NCI-H446 (cell line): Measurements from ENCODE around the gene EEF1G.
A peak's percentile ranks its signal among the peaks of the same experiment; 100 is the strongest.
"Not testable (repeated sequence)": the region's sequence is repeated elsewhere in the genome, so short reads cannot be mapped to it uniquely, and the experiment has no call there.

Experiments used
- DNase-seq, 2 experiments: peaks; one replicate each; lab custom pipeline; 2025; lab: John Stamatoyannopoulos, UW

The EEF1G gene, protein sequence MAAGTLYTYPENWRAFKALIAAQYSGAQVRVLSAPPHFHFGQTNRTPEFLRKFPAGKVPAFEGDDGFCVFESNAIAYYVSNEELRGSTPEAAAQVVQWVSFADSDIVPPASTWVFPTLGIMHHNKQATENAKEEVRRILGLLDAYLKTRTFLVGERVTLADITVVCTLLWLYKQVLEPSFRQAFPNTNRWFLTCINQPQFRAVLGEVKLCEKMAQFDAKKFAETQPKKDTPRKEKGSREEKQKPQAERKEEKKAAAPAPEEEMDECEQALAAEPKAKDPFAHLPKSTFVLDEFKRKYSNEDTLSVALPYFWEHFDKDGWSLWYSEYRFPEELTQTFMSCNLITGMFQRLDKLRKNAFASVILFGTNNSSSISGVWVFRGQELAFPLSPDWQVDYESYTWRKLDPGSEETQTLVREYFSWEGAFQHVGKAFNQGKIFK

DNA sequence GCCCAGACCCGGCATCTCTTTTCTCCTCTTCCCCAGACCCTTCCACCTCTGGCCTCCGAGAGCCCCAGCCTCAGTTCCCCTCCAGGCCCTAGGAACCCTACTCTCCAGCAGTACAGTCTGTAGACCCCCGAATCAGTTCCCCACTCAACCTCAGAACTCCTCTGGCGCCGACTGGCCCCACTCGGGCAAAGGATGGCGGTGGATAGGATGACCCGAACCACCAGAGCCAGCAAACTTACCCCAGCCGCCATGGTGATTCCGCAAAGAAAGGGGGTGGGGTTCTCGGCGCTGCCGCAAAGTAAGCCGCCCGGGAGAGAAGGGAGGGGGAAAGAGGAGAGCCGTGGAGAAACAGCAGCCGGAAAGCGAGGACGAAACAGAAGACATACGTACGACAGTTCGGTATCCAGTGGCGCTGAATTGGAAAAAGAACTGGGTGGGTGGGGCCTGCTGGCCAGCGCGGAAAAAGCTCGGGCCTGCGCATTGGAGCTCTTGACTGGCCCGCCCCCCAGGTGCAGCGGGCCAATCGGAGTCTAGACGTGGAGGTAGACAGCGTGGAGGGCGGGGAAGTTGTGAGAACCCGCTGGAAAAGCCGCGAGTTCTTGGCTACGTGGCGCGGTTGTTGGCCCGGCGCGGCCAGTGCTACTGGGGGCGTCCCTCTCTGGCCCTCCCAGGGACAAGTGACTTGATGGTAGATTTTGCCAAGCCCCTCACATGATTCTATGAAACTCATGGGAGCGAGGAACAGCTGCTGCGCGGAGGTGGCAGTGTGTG, at the start of gene EEF1G:
TSS of gene EEF1G (minus strand) at position 300 of the 771 bp plus-strand sequence. CDS start at position 251, 49 bp downstream.
- DNase-seq = peak; percentile 99 to 100

DNA sequence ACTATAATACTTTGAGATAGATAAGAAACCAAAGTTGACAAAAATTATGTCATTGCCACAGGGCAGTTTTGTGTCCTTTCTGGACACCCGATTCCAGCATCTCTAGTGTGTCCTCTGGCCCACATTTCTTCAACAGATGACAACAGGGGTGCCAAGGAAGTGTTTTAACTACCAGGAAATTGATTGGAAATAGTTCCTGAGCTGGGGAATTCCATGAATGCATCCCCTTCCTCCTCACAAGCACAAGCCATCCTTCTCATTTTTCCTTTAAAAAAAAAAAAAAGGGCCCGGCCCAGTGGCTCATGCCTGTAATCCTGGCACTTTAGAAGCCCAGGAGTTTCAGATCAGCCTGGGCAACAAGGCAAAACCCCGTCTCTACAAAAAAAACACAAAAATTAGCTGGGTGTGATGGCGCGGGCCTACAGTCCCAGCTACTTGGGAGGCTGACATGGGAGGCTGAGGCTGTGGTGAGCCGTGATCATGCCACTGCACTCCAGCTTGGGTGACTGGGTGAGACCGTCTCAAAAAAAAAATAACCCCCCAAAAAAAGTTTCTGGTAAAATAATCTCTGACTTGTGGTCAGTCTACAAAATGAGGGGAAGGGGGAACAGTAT, 48.9 kb upstream of the EEF1G start:
- no peak for DNase-seq

DNA sequence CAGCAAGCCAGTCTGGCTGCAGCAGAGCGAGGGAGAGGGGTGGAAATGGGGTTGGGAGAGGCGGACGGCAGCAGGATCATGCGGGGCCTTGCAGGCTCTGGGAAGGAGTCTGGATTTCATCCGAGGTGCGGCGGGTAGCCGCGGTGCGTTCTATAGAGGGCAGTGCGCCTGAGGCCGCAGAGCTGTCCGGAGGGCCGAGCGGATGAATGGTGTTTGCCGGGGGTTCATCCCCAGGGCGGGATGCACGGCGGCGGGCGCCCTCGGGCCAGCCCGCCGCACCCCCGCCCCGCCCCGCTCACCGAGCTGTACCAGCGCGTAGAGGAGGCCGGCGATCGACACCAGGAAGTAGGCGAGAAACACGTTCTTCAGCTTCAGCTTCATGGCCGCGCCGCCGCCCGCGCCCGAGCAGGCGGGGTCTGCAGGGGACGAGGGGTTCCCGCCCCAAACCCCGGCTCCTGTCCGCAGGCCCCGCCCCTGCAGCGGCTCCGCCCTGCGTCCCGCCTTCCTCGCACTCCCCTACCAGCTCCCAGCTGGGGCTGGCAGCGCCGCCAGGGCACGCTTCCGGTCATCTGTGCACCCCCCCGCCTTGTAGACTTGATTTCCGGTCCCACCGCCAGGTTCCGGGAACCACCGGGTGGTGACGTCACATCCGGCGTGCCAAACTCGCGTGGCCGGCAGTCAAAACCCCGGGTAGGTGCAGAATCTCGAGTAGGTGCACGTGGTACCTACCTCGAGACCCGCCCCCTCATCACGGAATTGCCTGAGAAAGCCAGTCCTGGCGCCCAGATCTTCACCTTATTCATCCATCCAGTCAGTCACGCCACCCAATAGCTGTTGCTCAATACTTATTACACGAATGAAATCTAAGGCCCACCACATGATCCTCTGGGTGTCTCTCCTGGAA, 48.1 kb upstream of the EEF1G start, which contains the start of gene B3GAT3:
TSS of gene B3GAT3 (minus strand) at position 420 of the 904 bp plus-strand sequence. CDS start at position 381, 39 bp downstream.
- peak; percentile 94 to 99 for DNase-seq

DNA sequence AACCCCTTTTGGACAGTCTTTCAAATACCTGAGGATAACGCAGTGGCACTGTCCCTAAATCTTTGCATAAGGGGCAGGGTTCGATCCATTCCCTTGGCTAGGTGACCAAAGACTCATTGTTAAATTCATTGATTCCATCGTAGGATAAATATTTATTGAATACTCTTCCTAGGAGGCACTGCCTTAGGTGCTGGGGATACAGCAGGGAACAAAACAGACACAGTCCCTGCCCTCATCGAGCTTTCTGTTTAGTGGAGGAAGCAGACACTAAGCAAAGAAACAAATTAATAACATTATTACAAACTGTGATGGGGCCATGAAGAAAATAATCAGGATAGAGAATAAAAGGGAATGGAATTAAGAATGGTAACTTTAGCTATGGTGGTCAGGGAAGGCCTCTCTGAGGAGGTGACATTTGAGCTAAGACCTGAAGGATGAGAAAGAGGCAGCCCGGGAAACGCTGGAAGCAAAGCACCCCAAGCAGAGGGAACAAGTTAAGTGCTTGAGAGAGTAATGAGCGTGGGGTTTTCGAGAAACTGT, 47.4 kb upstream of the EEF1G start:
- no peak for DNase-seq

DNA sequence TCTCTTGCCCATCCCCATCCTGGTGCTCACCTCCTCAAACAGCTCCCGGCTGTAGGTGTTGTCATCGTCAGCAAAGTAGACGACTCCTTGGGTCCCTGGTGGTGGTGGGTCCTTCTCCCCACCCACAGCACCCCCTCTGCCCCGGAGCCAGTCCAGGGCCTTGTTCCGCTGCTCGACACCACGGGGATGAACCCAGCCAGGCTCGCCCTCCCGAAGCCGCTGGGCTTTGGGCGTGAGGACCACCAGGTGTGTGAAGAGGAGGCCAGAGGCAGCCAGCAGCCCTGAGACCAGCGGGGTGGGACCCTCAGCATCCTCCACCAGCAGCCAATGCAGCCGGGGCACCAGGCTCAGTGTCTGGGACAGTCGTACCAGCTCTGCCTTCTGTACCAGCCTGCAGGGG, 43.3 kb upstream of the EEF1G start:
- not testable (repeated sequence) for DNase-seq

DNA sequence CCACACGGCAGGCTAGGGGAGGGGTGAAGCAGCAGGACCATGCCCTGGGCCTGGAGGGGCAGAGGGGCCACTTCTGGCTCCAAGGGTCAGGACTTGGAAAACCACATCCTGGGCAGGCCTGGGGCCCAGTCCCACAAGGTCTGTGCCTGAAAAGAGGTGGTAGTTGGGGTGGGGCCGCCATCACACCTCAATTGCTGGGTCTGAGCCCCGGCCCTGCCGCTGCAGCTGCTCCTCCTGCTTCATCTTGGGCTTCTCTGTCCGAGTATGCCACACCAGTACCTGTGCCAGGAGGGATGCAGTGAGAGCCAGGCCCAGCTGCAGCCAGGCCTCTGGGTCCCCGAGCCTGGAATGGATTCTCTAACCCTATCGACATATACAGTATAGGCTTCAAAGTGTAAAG, 41.8 kb upstream of the EEF1G start:
- DNase-seq = no peak

DNA sequence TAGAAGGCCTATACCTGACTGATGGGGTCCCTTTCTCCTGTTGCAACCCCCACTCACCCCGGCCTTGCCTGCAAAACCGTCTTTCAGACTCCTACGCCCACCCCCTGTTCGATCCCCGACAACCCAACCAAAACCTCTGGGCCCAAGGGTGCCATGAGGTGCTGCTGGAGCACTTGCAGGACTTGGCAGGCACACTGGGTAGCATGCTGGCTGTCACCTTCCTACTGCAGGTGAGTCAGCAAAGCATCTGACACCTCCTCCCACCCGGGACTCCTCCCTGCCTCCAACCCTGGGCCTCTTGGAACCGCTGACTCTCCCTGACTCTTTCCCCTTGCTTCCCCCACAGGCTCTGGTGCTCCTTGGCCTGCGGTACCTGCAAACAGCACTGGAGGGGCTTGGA, 40.6 kb upstream of the EEF1G start:
- DNase-seq = no peak

DNA sequence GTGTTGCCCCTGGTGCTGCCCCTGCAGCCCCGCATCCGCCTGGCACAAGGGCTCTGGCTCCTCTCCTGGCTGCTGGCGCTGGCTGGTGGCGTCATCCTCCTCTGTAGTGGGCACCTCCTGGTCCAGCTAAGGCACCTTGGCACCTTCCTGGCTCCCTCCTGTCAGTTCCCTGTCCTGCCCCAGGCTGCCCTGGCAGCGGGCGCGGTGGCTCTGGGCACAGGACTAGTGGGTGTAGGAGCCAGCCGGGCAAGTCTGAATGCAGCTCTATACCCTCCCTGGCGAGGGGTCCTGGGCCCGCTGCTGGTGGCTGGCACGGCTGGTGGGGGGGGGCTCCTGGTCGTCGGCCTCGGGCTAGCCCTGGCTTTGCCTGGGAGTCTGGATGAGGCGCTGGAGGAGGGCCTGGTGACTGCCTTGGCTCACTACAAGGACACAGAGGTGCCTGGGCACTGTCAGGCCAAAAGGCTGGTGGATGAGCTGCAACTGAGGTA, 39.6 kb upstream of the EEF1G start:
- DNase-seq = no peak

DNA sequence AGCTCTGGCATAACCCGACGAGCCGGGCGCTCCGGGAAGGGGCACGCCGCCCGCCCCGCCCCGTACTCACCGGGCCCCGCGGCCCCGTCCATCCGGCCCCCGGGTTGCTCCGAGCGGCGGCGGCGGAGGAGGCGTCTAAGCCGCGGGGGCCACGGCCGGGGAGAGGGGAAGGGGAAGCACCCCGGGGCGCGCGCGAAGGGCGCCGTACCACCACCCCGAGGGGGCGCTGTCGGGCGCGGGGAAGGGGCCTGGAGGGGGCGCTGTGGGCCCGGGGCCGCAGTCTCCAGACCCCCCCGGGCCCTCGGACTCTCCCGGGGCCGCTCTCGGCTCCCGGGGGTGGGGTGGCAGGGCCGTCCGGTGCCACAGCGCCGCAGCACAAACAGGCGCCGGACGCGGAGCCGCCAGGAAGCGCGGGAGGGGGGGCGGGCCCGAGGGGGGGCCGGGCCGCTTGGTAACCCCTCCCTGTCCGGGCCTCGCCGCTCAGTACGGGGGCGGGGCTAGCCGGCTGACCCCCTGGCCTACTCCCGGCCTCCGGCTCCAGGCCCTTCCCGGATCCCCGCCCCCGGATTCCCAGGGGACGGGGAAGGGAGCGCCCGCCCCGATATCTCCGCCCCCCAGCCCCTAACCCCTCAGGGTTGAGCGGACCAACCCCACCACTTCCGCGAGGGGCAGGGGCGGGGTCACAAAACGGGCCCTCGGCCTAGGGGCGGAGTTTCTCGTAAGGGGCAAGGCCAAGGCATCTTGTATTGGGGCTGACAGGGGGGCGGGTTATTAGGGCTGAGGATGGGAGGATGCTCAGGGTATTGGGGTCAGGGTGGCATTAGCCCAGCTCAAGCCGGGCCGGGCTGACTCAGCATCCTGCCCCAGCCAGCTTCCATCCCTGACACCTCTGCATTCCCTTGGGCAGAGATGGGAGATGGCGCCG, 38.9 kb upstream of the EEF1G start, which contains the start of the genes EML3 and ROM1:
TSS of gene EML3 (minus strand) at position 410 of the 925 bp plus-strand sequence. CDS start at position 92, 318 bp downstream.
TSS of gene ROM1 (plus strand) at position 892 of the 925 bp plus-strand sequence. CDS start at position 917, 25 bp downstream.
- DNase-seq = peak; percentile 46 to 80

DNA sequence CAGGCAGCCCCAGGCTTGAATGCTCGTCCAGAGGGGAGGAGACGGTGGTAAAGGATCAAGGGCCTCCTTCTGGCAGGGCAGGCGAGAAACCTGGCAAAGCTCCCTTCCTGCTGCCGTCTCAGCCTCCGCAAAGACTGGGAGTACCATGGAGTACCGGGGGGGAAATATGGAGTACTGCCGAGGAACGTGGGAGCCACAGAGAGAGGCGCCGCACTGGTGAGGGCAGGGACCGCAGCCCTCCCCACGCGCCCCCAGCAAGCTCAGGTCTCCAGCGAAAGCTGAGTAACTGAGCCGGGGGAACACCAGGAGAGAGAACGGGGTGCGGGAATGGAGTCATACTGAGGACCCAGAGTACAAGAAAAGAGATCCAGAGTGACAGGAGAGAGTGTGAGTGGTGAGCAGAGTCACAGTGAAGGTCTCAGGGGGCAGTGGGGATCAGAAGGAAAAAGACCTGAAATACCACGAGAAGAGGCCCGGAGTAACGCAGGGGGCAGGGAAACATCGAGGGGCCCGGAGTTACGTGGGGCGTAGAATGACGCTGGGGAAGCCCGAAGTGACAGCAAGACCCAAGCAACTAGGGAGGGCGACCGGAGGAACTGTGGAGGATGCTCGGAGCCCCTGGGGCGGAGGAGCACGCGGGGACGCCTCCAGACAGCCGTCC, 38.1 kb upstream of the EEF1G start:
- peak in 1 of 2 experiments; percentile 59 for DNase-seq

DNA sequence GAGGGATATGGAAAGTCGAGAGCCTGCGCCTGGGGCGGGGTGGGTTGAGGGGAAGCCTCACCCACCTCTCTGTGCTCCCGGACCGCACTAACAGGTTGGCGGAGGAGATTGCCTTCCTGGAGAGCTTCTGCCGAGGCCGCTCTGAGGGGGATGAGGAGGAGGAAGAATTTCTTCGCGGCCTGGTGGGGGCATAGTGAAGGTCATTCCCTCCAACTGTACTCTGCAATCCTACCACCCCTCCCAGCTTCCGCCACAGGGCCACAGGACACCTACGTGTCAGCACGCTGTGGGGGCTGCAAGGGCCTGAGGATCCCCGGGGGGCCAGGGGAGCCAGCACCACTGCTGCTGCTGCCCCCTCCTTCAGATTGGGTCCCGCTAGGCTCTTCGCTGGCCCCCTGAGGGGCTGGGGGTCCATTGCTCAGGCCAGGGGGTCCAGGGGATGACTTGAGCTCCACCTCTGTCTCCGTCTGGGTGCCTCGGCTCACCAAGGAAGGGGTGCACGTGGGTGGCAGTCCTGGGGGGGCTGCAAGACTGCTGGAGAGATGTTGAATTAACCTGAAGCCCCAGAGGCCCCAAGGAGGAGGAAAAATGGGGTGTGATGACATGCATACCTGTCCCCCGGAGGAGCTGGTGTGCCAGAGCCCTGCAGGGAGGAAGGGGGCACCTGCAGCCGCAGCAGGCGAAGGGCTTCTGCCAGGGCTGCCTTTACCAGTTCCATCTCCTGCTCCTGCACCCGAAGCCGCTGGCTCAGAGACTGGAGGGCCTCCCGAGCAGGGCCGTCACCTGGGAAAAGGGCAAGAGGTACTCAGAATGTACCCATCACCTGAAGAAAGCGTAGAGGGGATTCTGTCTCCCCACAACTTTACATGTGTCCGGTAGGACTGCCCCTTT, 37.4 kb upstream of the EEF1G start:
- no peak for DNase-seq

DNA sequence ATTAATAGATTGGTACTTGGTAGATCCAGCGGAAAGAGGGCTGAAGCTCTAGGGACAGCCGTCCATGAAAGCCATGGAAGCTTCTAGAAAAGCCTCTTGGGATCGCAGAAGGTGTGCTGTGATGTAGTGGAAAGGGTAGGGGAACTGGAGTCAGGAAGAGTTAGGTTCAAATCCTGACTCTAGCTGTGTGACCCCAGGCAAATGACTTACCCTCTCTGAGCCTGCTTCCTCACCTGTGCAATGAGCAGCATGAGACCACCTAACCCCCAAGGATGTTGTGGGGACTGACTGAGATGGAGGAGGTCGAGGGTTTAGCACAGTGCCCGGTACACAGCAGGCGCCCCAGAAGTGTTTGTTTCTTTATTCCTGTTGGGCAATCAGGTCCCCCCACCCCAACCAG, 36.7 kb upstream of the EEF1G start:
- no peak for DNase-seq

DNA sequence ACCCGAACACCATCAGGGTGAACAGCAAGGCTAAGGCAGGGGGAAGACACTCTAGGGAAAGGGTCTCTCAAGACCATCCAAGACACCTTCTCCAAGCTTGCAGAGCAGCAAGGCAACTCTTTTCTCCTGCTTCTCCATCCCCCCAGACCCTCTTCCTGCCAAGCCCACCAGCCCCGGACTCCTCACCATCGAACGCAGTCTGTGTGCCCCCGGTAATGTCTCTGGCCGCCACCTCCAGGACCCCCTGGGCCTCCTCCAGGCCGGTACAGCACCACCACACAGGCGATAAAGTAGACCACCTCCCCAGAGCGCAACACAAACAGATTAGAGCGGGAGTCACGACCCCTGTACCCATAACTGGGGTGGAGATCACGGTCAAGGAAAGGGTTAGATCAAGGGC, 35.1 kb upstream of the EEF1G start:
- DNase-seq = no peak

DNA sequence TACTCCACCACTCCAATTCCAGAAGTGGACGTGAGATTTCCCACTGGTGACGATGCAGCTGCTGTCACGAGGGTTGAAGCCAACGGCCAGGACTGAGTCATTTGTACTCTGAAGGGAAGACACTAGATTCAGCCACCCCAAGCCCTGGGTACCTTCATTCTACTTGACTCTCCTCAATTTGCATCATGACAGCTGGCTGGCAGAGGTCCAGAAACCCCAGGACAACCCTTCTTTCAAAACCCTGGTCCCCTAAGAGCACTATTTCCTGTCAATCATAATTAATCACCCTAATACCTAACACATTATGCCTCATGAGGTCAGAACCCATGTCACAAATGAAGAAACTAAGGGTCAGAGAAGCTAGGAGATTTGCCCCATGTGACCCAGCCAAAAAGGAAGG, 34.0 kb upstream of the EEF1G start:
- no peak for DNase-seq

DNA sequence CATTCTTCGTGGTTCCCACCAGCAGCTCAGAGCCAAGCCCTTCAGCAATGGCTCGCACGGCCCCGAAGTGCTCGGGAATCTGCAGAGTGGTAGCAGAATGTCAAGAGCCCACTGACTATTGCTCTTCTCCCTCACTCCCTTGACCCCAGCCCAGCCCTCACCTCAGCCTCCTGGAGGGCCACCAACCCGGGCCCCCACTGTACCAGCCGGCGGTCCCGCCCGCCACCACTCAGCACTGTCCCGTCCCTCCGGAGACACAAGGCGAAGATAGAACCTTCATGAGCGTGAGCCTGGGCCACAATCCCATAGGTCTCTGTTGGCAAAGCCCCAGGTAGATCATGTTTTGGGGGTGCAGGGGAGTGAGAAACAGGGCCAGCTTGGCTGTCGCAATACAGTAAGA, 32.2 kb upstream of the EEF1G start:
- DNase-seq = no peak

DNA sequence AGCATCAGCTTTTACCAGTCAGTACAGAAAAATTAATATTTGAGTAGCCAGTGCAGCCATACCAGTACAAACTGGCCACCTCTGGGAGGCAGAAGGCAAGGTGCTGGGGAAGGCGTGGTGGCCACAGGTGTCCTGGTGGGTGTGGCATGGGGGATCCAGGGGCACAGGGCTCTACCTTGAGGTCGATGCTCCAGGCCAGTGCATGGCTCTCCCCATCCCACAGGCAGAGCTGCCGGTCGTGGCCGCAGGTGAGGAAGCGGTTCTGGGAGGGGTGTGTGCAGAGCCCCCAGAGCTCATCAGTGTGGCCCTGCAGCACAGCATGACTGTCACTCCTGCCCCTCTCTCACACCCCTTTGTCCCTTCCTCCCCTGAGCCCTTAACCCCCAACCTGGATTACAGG, 31.8 kb upstream of the EEF1G start:
- DNase-seq = no peak

DNA sequence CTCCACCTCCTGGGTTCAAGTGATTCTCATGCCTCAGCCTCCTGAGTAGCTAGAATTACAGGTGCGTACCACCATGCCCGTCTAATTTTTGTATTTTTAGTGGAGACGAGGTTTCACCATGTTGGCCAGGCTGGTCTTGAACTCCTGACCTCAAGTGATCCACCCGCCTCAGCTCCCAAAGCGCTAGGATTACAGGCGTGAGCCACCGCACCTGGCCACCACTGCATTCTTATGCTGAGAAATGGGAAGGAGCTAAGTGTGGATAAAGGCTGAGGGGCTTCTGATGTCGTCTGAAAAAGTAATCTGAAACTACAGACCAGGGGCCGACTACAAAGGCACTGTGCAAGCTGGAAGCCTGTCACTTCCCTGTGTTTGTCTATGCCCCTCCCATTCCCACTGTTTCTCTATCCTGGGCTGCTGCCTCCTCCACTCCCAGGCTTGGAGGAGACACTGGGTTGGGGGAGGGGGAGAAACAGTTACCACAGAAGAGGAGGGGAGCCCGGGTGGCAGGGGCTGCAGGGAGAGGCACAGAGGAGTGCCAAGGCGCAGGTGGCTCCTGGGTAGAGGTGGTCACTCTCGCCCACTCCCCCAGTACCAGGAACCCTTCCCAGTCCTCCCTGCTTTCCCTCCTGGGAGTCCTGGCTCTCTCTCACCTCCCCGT, 30.9 kb upstream of the EEF1G start:
- no peak for DNase-seq
